Measurements from ENCODE around the gene MMD. TPM values are rescaled to one million over a fixed set of nuclear protein-coding genes. Genes with fewer than 3 reads are reported as not detected.
A peak's percentile ranks its signal among the peaks of the same experiment; 100 is the strongest.

Gene MMD
- total RNA-seq, 2 experiments from 2014 or later, result 29.6 to 30.8 TPM

DNA sequence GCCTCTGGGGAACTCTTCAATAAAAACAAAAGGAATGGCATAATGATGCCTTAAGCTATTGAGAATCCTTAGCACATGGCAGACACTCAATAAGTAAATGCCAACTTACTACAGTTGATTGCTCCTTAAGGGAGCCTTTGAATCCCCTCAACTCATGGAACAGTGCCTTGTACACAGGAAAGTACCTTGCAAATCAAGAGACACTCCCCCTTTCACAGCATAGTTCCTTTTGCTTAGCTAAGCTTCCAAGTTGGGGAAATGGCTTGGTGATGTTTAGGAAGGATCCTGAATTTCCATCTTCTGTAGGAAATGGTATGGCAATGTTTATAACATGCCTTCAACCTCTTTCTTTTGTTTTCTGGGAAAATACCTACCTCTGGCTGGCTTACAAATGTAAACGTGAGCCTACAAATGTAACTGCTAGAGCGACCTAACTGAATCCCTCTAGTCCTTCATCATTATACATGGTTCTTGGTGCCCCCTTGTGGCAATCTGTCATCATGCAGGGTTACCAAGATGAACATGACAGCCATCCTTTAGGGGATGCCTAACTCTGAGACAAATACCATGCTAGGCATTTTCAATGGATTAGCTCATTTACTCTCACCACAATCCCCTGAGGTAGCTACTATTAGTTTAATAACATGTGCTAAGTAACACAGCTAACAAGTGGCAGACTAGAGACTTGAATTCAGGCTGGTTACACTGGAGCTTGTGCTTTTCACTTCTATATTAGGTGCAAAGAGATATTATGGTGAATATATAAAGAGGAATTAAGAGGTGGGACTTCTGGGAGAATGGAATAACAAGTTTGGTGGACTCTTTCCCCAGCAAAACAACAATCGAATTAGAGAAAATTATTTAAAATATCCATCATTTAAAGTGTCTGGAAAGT, 65.0 kb downstream of the MMD start:
- peaks cover 10% of the 10 kb centered on the region for H3K9me3 Mint-ChIP-seq
- ChIA-PET POLR2A (interaction anchor here (0.5 to 2.0 kb wide), 4 partner anchors 12 to 1079 kb away, joined by 3 to 7 read pairs (median 5); partner anchors contain the start of gene MMD), CTCF (interaction anchor here (0.6 to 5.6 kb wide), 36 partner anchors 8 to 372 kb away, joined by 3 to 76 read pairs (median 4); partner anchors contain the start of gene SMIM36)
- H3K36me3 Mint-ChIP-seq (ENCODE audit: low read depth), result peaks cover 9% of the 10 kb centered on the region
- H3K4me1 Mint-ChIP-seq, result peaks cover 2% of the 10 kb centered on the region
- H3K27ac Mint-ChIP-seq, result no peak overlapping the region
- DNase-seq, result peak; percentile 78
- H3K4me3 Mint-ChIP-seq, result no peak overlapping the region
- H3K27me3 Mint-ChIP-seq, result peaks cover 15% of the 10 kb centered on the region

DNA sequence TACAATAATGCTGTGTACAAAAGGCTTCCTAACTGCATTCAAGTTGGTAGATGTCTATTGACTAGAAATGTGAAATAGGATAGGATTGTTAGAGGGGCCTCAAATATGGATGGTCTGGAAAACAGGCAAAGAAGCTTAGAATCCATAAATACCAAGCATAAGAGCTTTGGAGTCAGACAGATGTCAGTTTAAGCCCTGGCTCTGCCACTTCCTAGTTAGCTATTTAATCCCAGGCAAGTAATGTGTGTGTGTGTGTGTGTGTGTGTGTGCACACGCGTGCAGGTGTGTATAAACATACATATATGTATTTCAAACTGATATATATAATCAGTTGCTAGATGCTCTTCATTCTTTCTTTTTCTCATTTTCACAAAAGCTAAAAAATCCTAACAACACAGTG, 66.7 kb downstream of the MMD start:
- H3K27ac Mint-ChIP-seq, result no peak overlapping the region
- no peaks in the 10 kb centered on the region for H3K36me3 Mint-ChIP-seq (ENCODE audit: low read depth)
- CTCF ChIA-PET, result interaction anchor here (1.0 to 5.6 kb wide), 11 partner anchors 8 to 361 kb away, joined by 3 to 76 read pairs (median 4); no protein-coding TSS in a partner anchor

DNA sequence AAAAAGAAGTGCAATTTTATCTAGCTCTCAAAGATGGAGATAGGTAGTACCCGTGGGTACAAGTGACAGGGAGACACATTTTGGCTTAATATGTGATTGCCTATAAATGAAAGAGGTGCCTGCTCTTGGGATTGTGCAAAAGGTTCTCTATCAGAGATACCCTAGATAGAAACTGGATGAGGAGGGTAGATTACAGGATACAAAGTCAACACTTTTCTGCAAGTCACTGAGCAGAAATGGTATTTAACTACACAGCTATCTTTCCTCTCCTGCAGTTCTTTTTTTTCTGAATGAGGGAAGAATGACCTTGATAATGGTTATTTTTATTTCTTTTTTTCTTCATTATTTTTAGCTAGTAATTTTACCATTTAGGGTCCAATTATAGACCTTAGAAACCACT, 67.6 kb downstream of the MMD start:
- no peak for DNase-seq
- Mint-ChIP-seq H3K27me3 (peaks cover 5% of the 10 kb centered on the region), H3K9me3 (no peaks in the 10 kb centered on the region), H3K4me3 (no peak overlapping the region), H3K4me1 (peaks cover 12% of the 10 kb centered on the region), H3K36me3 (ENCODE audit: low read depth) (no peaks in the 10 kb centered on the region), H3K27ac (no peak overlapping the region)
- POLR2A ChIA-PET, result no interaction called here
- CTCF ChIA-PET, result interaction anchor here (0.7 to 5.6 kb wide), 6 partner anchors 8 to 360 kb away, joined by 3 to 76 read pairs (median 4); no protein-coding TSS in a partner anchor

More for the DNA sequence above, 66.7 kb downstream of the MMD start:
- H3K9me3 Mint-ChIP-seq, result no peaks in the 10 kb centered on the region
- DNase-seq, result no peak
- no peak overlapping the region for H3K4me3 Mint-ChIP-seq
- POLR2A ChIA-PET, result interaction anchor here (1.8 kb wide), 1 partner anchor 66 kb away, joined by 6 read pairs; the partner anchor contains the start of gene MMD
- H3K4me1 Mint-ChIP-seq, result peaks cover 7% of the 10 kb centered on the region
- H3K27me3 Mint-ChIP-seq, result peaks cover 6% of the 10 kb centered on the region

DNA sequence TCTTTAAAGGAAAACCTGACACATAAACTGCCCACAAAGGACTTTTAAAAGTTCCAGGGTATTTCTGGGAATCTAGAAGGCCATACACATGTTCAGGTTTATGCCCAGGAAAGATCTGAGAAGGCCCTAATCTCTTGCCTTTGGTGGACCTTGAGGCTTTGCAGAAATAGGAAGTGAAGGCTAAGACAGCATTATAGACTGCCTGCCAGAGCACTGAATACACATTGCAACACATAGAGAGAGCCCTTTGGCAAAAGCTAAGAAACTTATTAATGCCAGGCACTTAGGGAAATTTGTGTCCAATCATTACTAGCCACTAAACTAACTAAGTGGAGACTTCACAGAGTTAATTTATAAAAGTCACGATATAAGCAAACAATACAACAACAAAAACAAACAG, 70.4 kb downstream of the MMD start:
- Mint-ChIP-seq H3K4me1 (peaks cover 30% of the 10 kb centered on the region), H3K27me3 (peaks cover 3% of the 10 kb centered on the region), H3K27ac (no peak overlapping the region), H3K36me3 (ENCODE audit: low read depth) (peaks cover 7% of the 10 kb centered on the region), H3K9me3 (peaks cover 7% of the 10 kb centered on the region), H3K4me3 (no peak overlapping the region)
- POLR2A ChIA-PET, result no interaction called here
- CTCF ChIA-PET, result interaction anchor here (2.0 to 7.2 kb wide), 2 partner anchors 163 to 358 kb away, joined by 6 to 70 read pairs; no protein-coding TSS in a partner anchor
- DNase-seq, result no peak

DNA sequence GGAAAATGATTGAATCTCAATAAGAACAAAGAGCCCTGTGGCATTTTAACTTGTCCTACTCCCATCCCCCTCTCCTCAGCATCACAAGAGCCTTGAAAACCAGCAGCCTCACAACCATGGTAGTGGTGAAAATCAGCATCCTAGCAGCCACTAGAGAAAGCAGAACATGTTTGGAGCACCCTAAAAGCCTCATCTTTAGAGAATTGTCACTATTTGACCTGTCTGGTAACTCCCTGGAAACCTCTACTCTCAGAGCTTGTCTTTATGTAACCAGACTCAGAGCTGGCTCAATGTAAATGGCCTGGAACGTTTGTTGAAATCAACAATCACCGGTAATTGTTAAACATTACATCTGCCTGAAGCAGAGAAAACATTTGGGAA, 70.8 kb downstream of the MMD start:
- ChIA-PET CTCF (interaction anchor here (7.2 kb wide), 1 partner anchor 358 kb away, joined by 70 read pairs; no protein-coding TSS in a partner anchor), POLR2A (no interaction called here)
- DNase-seq, result no peak
- Mint-ChIP-seq H3K36me3 (ENCODE audit: low read depth) (peaks cover 7% of the 10 kb centered on the region), H3K9me3 (peaks cover 7% of the 10 kb centered on the region), H3K27me3 (peaks cover 3% of the 10 kb centered on the region), H3K27ac (no peak overlapping the region), H3K4me3 (no peak overlapping the region), H3K4me1 (peaks cover 30% of the 10 kb centered on the region)

DNA sequence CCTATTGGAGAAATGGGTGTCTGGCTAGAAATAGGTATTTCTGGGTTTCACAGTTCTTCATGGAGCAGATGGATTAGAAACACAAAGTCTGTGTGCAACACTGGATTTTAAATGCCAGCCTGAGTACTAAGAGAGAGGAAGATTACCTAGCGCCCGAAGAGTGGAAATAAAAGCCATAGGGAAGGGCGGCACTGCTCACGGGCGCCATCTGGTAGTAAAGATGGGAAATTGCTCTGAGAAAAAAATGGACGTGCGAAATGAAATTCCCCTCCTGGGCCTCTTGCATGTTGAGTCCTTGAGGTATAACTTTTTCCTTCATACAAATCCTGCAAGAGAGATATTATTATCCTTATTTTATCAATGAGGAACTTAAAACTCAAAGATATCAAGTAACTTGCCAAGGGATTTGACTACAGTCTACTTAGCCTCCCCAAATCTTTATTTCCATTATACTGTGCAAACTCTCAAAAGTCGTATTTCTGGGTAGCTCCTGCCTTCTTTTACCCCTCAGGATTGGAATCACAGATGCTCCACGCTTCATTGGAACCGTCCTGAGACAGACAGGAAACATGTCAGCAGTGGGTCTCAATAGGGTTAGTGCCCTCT, 72.8 kb downstream of the MMD start:
- POLR2A ChIA-PET, result no interaction called here
- peak; percentile 46 for DNase-seq
- H3K4me1 Mint-ChIP-seq, result peaks cover 48% of the 10 kb centered on the region
- no peaks in the 10 kb centered on the region for H3K27me3 Mint-ChIP-seq
- H3K27ac Mint-ChIP-seq, result no peak overlapping the region
- peaks cover 11% of the 10 kb centered on the region for H3K9me3 Mint-ChIP-seq
- CTCF ChIA-PET, result interaction anchor here (0.6 to 7.2 kb wide), 17 partner anchors 8 to 360 kb away, joined by 3 to 70 read pairs (median 3); no protein-coding TSS in a partner anchor
- H3K36me3 Mint-ChIP-seq (ENCODE audit: low read depth), result peaks cover 12% of the 10 kb centered on the region
- H3K4me3 Mint-ChIP-seq, result no peak overlapping the region

GRCh38 chr17:55347341-55347740, 74.3 kb downstream of the MMD start:
- Mint-ChIP-seq H3K36me3 (ENCODE audit: low read depth) (peaks cover 12% of the 10 kb centered on the region), H3K4me1 (peaks cover 62% of the 10 kb centered on the region), H3K27ac (no peak overlapping the region), H3K4me3 (no peak overlapping the region), H3K9me3 (peaks cover 11% of the 10 kb centered on the region), H3K27me3 (no peaks in the 10 kb centered on the region)
- DNase-seq, result no peak
- CTCF ChIA-PET, result interaction anchor here (0.8 to 7.2 kb wide), 17 partner anchors 9 to 359 kb away, joined by 3 to 70 read pairs (median 3); no protein-coding TSS in a partner anchor
- POLR2A ChIA-PET, result interaction anchor here (0.9 to 1.2 kb wide), 2 partner anchors 49 to 74 kb away, joined by 3 to 5 read pairs; partner anchors contain the start of gene MMD

DNA sequence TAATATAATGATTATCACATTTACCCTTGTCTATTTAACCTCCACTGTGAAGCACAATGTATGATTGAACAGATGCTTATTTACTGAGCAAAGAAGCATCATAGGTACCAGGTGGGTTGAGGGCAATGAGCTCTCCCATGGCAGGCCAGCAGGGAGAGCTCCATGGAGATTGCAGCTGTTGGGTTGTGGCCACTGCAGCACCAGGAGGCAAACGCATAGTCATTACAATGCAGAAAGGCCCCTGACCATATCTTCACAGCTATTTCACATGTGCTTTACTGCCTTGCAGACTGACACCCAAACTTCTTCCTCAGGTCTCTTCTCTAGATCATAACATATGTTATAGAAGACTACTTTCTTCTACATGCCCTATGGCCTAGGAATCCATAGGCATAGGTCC, 75.0 kb downstream of the MMD start:
- POLR2A ChIA-PET, result no interaction called here
- no peak for DNase-seq
- H3K27ac Mint-ChIP-seq, result no peak overlapping the region
- peaks cover 12% of the 10 kb centered on the region for H3K36me3 Mint-ChIP-seq (ENCODE audit: low read depth)
- CTCF ChIA-PET, result interaction anchor here (1.1 to 7.2 kb wide), 6 partner anchors 10 to 354 kb away, joined by 3 to 70 read pairs (median 10); no protein-coding TSS in a partner anchor
- H3K4me3 Mint-ChIP-seq, result no peak overlapping the region
- peaks cover 1% of the 10 kb centered on the region for H3K27me3 Mint-ChIP-seq
- peaks cover 68% of the 10 kb centered on the region for H3K4me1 Mint-ChIP-seq
- peaks cover 11% of the 10 kb centered on the region for H3K9me3 Mint-ChIP-seq

DNA sequence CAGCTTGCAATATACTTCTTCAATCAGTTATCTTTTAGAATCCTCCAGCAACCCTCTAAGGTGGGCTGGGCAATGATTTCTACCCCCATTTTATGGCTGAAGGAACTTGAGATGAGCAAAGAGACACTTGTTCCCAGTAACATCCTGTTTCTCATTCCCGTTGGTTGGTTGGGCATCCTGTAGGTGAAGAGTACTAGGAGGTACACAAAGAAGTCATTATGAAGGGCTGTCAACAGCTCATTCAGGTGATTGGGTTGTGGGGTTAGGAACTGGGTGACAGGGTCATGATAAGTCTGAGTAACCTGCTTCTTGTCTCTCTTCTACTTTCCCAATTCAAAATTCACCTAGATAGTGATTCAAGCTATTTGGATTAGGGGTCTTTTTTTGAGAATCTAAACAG, 76.5 kb downstream of the MMD start:
- Mint-ChIP-seq H3K4me3 (no peak overlapping the region), H3K27me3 (peaks cover 9% of the 10 kb centered on the region), H3K27ac (peak overlapping the region; percentile 83), H3K4me1 (peaks cover 69% of the 10 kb centered on the region), H3K9me3 (peaks cover 11% of the 10 kb centered on the region), H3K36me3 (ENCODE audit: low read depth) (peaks cover 13% of the 10 kb centered on the region)
- DNase-seq, result no peak
- ChIA-PET CTCF (interaction anchor here (0.6 to 6.1 kb wide), 7 partner anchors 12 to 352 kb away, joined by 3 to 43 read pairs (median 4); no protein-coding TSS in a partner anchor), POLR2A (interaction anchor here (0.6 to 1.9 kb wide), 6 partner anchors 11 to 107 kb away, joined by 3 to 13 read pairs (median 8); partner anchors contain the start of genes HLF and MMD)

GRCh38 chr17:55344514-55344997, 77.1 kb downstream of the MMD start:
- H3K9me3 Mint-ChIP-seq, result peaks cover 12% of the 10 kb centered on the region
- H3K4me3 Mint-ChIP-seq, result no peak overlapping the region
- H3K4me1 Mint-ChIP-seq, result peaks cover 67% of the 10 kb centered on the region
- H3K27me3 Mint-ChIP-seq, result peaks cover 15% of the 10 kb centered on the region
- CTCF ChIA-PET, result interaction anchor here (0.6 to 6.1 kb wide), 7 partner anchors 12 to 352 kb away, joined by 3 to 43 read pairs (median 4); no protein-coding TSS in a partner anchor
- peaks cover 15% of the 10 kb centered on the region for H3K36me3 Mint-ChIP-seq (ENCODE audit: low read depth)
- peak overlapping the region; percentile 83 for H3K27ac Mint-ChIP-seq
- POLR2A ChIA-PET, result interaction anchor here (0.6 to 1.9 kb wide), 7 partner anchors 12 to 254 kb away, joined by 3 to 13 read pairs (median 7); partner anchors contain the start of genes HLF and MMD
- DNase-seq, result peak; percentile 54

- no peak for DNase-seq
- H3K4me1 Mint-ChIP-seq, result peaks cover 65% of the 10 kb centered on the region
- peaks cover 18% of the 10 kb centered on the region for H3K27me3 Mint-ChIP-seq
- POLR2A ChIA-PET, result interaction anchor here (1.1 to 1.9 kb wide), 6 partner anchors 12 to 253 kb away, joined by 3 to 13 read pairs (median 8); partner anchors contain the start of gene MMD
- peaks cover 13% of the 10 kb centered on the region for H3K9me3 Mint-ChIP-seq
- H3K36me3 Mint-ChIP-seq (ENCODE audit: low read depth), result peaks cover 15% of the 10 kb centered on the region
- H3K27ac Mint-ChIP-seq, result peak overlapping the region; percentile 83
- CTCF ChIA-PET, result interaction anchor here (1.0 to 6.1 kb wide), 5 partner anchors 13 to 351 kb away, joined by 3 to 43 read pairs (median 5); no protein-coding TSS in a partner anchor
- no peak overlapping the region for H3K4me3 Mint-ChIP-seq
Measured at GRCh38 chr17:55343900-55344513, 77.6 kb downstream of the MMD start.

Measured in activated CD4-positive, alpha-beta memory T cell treated with anti-CD3 and anti-CD28 coated beads, Interleukin-2, amount 10 ng/mL, durations not matched to agents 7 days and 5 days (primary cell).